NCI-H187 (cell line): ENCODE results near the gene MMP24OS.

ENCODE experiments used
- DNase-seq, 2 experiments: peaks; one replicate each; lab custom pipeline; 2025; lab: John Stamatoyannopoulos, UW

MMP24OS gene

DNA sequence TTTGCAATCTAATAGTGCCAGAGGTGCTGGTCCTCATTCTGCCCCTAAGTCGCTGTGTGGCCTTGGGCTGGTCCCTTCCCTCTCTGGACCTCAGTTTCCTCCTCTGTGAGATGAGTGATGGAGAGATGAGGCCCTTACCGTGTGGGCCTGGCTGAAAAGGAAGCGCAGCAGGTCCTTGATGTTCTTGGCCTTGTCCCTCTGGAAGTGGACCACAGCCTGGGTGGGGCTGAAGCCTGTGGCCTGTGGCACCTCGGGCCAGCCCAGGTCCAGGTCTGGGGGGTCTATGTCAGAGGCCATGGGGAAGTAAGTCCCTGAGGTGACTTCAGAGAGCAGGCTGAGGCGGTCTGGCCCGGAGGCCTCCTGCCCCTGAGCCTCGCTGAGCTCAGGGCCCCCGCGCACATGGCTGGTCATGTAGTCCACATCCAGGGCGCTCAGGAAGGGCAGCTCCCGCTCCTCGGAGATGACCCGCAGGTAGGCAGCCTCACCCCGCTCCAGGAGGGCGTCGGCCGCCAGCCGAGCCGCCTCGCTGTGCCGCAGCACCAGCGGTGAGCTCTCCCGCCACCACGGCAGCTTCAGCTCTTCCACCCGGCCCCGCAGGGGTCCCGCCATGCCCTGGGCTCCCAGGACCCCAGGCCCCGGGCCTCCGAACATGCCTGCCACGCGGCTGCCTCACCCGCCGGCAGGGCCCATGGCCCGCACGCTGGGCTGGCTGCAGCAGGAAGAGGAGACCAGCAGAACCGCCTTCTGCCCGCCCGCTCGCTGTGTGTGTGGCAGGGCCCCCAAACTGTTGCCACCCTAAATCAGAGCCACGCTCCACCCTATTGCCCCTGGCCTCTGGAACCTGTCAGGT is 14.0 kb upstream of the MMP24OS start, which contains the start of gene FAM83C:
Gene FAM83C (minus strand): TSS at position 772 of the 850 bp plus-strand sequence. CDS start 121 bp downstream, at position 651.
- DNase-seq: no peak

DNA sequence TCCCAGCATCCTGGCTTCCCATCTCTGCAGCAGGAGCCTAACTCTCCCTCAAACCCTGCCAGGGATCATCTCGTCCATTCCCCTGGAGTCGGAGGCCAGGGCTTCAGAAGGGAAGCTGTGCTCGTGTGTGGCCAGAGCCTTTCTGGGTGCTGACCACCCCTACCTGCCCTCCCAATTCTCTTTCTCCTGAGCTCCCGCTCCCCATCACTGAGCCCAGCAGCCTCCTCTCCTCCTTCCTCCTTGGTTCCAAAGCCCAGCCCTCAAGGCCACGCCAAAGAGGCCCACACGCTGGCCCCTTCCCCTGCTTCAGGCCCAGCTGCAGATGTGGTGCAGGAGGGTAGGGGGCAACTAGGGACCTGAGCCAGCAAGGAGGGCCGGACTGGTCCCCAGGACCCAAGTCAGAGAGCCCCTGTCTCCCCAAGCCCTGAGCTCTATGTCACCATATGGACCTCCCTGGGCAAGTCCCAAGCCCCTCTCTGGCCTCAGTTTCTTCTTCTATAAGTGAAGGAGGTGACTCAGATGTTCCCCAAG is 13.0 kb upstream of the MMP24OS start:
- DNase-seq: no peak

DNA sequence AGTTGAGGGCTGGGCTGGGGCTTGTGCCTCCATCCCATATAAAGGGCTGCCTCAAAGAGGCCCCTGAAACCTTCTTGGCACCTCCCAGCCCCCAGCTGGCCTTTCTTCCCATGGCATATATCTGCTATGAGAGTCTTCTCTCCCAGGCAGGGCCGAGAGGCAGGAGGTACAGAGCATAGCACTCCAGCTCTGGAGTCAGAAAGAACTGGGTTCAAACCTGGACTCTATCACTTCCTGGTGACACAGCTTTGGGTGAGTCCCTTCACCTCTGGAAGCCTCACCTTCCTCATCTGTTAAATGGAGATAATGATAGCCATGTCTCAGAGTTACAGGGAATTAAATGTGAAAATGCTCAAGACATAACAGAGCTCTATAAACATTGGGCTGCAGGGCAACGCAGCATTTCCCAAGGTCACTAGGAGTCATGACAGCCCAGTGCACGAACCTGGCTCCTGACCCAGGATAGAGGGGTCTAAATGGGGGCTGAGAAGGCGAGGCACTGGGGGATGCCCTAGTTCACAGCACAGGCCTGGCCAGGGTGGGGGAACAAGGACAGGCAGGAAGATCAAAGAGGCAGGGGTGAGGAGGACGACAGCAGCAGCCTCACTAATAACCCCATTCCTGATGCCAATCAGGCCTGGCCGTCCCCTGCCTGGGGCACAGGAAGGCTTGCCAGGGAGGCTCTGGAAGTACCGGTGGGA is 12.4 kb upstream of the MMP24OS start:
- DNase-seq: no peak

DNA sequence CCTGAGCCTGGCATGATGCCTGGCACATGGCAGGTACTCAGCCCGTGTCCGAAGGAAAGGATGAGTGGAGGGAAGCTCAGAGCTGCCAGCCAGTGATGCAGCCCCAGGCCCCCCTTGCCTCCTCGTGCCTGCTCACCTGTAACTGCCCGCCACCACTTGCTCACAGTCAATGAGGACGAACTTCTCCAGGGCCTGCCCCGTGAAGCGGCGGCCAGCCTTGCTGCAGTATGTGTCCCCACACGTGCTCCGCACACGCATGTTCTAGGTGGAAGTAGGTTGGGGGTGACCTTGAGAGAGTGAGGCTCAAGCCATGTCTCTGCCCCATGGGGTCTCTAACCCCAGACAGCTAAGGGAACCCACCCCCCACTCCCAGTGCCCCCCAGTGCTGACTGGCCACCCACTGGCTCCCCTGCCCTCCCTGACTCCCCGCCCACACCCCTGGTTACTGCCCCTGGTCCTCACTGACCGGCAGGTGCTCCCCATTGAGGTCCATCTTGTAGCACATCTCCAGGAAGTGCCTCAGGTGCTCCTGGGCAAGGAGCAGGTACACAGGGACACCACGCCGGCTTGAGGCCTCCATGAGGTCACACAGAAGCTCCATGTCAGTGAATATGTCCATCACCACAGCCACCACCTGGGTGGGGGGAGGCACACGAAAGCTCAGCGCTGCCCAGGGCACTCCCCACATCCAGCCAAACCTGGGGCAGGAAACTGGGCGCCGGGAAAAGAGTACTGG is 10.6 kb upstream of the MMP24OS start:
- DNase-seq: no peak

DNA sequence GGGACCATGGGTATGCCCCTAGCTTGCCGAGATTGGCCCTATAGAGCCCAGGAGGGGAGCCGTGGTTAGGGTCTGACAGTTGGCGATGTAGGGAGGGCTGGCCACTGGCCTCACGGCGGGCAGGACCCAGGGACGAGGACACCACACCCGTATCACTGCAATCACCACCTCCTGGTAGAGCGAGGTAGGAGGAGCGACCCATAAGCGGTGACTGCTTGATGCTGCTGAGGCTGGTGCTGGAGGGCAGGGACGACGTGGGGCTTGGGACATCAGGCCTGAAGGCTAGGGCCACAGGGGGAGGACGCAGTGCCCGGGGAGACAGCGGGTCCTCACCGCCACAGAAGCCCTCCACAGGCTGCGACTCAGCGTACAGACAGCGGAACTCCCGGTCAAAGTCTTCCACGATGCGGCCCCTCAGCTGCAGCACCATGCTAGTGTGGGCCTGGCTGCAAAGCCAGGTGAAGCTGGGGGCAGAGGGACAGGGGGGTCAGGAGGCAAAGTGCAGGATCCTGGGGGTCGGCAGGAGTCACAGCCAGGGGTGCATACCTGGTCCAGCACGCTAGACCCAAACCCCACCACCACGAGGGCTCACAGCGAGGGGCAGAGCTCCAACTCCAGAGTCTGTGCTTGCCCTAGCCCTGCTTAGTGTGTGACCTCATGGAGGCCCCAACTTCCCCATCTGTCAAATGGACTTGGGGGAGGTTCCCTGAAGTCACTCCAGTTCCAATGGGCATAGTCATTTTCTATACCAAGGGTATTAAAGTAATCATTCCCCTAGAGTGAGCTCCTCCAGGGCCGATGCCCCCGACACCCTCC is 9.8 kb upstream of the MMP24OS start:
- no peak for DNase-seq

DNA sequence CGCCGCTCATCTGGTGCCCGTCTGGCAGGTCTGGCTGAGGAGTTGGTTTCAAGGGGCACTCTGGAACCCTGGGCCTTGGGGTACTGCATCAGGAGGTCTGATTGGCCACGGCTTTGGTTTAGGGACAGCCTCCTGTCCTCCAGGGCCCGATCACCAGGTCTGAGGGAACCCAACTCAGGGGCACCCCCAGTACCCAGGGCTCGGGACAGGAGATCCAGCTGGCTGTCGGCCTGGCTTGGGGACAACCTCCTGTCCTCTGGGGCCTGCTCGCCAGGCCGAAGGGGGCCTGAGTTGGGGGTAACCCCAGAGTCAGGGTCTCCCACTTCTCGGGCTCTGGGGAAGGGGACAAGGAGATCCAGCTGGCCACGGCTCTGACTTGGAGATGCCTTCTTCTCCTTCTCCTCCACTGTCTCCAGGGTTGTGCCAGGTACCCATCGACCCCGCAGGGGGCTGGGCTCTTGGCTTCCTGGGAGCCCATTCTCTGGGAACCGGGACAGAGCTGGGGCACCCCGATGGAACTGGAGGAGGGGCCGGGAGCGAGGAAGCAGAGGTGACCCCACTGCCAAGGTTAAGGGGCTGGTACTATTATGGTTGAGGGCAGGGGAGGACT is 9.1 kb upstream of the MMP24OS start:
- no peak for DNase-seq

DNA sequence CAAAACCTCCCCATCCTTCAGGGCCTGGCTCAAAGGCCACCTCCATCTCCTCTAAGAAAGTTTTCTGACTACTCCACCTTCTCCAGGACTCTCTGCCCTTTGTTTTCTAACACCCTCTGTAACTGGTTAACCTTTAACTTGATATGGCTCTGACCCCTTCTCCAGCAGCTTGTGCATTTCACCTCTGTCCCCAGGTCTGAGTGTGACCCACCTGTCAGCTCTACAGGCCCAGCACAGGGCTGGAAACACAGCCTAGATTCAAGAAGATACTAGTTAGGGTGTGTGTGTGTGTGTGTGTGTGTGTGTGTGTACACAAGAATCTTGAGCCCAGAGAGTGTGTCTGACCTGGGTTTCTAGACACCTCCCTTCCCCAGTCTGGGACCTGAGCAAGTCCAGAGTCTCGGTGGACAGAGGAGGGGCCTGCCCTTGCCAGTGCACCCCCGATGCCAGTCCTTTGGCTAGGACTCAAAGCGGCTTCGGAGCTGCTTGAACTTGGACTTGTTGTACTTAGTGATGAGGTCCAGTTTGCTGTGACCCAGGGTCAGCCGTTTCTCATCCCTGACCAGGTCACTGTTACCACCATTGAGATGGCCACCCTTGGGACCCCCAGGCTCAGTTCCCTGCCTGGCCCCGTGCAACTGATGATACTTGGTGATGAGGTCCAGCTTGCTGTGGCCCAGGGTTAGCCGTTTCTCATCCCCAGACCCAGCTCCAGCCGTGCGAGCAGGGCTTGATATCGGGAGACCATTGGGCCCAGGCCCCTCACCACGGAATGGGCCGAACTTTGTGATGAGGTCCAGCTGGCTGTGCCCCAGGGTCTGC is 8.4 kb upstream of the MMP24OS start:
- DNase-seq: no peak

DNA sequence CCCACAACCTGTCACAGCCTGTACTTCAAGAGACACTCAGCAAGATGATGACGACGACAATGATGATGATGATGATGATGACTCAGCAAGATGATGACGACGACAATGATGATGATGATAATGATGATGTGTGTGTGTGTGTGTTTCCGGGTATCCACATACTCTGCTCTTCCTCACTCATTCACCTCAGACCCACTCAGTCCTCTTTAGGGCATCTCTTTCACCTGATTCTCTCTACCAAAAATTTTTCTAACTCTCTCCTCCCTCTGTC is 7.8 kb upstream of the MMP24OS start:
- DNase-seq: no peak

DNA sequence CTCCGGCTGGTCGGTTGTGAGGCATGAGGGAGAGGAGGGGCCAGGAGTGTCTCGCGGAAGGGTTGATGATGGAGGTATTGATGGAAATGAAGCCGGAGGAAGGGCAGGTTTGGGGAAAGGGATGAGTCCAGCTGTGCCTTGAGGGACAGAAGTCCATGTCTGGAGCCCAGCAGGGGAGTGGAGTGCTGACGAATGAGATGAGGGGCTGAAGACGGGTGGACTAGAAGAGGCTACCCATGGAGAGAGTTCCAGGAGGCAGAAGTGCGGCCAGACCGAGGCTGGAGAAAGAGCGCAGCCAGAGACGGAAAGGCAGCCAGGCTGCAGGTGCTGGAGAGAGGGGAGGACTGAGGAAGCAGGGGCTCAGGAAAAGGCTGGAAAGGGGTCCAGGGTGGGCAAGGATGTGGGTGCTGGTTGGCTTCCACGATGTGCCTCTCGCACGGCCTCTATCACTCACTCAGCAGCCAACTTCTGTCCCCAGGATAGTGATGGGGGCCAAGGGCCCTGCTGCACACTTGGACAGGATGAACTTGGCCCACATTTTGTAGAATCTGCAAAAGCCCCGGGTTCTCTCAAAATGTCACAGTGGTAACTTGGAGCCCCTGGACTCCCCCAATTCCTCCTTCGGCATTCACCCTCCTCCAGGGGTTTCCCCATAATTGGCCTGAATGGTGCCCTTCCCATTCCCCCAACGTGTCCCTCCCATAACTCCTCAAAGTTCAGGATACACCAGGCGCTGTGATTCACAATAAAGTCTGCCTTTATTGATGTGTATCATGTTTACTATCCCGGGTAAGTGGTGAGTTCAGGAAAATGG is 7.3 kb upstream of the MMP24OS start:
- DNase-seq: no peak

DNA sequence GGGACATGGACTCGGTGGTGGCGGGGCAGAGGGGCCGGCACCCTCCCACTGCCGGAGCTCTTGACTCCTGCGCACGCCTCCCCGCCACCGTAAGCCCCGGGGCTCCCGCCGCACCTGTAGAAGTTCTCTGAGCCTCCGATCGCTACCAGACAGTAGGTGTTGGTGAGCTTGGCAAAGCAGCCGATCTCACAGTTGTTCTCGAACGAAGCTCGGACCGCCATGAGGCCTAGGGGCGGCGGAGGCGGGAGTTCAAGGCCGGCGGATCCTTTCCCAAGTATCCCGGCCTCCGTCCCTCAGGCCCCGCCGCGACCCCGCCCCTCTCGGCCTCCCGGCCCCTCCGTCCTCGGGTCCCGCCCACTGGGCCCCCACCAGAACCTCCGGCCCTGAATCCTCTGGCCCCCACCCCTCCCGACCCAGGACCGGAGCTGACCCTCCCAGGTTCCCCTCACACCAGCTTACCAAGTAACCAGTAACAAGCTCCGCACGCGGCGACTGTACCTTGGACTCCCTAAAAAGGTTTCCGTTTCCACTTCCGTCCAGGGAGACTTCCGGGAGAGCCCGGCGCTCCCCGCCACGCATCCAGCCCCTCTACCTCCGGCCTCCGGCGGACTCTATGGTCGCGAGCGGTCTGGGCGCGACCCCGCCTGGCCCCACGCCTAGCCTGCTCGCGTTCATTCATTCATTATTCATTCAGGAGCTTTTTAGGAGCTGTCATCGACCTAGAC is 6.5 kb upstream of the MMP24OS start, which contains the start of gene EIF6:
Gene EIF6 (minus strand): TSS at position 506 of the 725 bp plus-strand sequence. CDS start 285 bp downstream, at position 221.
- DNase-seq: peak; percentile 40 to 74

DNA sequence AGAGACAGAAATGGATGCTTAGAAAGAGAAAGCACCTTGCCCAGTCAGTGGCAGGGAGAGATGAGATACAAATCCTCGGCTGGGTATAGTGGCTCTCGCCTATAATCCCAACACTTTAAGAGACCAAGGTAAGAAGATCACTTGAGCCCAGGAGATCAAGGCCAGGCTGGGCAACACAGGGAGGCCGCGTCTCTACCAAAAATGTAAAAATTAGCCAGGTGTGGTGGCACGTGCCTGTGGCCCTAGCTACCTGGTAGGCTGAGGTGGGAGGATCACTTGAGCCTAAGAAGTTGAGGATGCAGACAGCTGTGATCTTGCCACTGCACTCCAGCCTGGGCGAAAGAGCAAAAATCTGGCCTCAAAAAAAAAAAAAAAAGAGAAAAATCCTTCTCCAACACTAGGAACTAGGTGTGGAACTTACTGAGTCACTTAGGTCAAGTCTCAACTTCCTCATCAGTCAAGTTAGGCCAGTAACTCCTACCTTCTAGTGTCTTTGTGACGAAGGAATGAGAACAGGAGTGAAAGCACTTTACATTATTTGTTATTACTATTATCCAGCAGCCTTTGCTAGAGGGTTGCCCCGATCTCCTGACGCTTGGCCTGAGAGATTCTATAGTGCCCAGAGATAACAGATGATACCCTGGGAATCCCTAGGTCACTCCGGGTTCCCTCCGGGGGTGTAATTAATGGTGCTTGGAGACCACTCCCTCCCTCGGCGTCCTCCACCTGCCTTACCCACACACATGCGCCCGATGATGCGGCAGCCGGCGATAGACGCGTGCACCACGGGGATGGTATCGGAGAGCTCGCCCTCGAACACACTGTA is 5.7 kb upstream of the MMP24OS start:
- DNase-seq: no peak

DNA sequence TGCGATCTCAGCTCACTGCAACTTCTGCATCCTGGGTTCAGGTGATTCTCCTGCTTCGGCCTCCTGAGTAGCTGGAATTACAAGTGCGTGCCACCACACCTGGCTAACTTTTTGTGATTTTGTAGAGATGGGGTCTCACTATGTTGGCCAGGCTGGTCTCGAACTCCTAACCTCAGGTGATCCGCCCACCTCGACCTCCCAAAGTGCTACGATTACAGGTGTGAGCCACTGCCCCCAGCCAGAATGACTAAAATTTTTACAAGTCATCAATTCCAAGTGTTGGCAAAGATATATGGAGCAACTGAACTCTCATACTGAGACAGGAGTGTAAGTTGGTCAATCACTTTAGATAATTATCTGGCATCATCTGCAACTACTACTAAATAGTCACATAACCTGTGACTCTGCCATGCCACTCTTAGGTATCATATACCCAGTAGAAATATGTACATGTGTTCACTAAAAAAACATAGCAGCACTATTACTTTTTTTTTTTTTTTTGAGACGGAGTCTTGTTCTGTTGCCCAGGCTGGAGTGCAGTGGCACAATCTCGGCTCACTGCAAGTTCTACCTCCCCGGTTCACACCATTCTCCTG is 3.7 kb upstream of the MMP24OS start:
- DNase-seq: no peak

DNA sequence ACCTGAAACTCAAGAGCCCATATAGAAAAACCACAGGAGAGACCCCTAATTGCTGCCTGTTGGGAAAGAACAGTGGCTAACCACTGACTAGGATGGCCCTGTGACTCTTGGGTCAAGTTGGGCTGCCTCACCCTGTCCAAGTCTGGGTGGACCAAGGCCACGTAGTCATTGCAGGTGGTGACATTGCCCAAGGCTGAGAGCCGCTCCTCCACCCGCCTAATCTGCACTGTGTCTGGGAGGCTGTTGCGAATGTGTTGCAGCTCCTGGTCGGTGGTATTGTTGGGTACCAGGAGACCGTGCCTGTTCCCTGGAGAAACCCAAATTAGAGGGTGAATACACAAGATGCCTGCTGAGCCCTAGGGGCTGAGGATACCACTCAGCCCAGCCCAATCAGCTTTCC is 2.6 kb upstream of the MMP24OS start:
- no peak for DNase-seq

DNA sequence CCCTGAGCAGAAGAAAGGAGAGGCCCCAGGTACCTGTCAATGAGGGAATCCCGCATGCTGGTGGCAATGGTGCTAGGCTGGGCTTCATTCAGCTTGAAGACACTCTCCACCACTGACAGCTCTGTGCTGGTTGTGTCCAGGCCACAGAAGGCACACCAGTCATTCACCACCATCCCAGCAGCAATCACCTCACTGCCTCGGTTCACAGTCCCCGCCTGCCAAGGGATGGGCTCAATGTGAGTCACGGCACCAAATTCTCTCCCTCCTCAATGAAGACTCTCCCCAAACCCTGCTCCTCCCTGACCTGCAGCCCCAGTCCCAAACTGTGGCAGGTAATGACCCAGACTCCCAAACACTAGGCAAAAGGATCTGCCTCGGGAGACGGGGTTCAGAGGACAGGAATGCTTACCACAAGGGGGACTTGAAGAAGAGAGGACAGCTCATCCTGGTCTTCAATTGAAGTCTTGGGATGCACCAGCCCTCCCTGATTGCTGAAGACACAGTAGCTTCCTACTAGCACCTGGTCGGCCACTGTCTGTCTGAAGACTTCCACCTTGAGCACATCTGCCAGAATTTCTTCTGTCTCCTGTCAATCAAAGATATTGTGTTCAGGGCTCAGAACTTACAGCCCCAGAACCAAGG is 1.7 kb upstream of the MMP24OS start:
- no peak for DNase-seq

DNA sequence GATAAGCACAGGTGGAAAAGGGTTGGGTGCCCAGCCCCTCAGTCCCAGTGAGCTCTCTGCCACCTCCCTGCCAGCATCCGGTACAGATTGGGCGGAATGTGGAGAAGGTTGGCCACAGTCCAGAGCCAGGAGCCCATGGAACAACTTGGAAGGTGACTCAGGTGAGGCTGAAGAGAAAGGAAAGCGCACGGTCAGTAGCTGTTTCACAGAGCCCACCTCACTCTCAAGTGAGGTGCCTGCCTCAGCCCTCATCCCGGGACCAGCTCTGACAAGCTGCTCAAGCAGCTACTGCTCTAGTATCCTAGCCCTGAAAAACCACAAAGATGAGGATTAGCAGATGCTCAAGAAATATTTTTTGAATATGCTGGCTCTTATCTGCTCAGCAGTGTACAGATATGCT is 1.1 kb upstream of the MMP24OS start:
- no peak for DNase-seq

DNA sequence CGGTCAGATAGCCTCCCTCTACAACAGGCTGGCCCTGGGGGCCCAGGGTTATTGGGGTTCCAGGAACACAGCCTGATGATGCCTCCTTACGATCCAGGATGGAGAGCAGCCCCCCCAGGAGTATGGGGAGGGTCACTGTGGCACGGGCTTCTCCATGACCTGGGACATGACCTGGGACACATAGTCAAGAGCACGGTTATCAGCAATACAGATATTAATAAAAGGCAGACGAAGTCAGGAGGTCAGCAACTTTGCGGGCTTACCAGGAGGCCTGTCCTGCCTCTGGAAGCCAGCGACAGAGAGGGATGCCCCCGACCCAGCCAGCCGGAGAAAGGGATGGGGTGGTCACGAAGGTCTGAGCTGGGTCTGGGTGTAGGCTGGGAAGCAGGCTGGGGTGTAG is 795 bp downstream of the MMP24OS start:
- DNase-seq: no peak

DNA sequence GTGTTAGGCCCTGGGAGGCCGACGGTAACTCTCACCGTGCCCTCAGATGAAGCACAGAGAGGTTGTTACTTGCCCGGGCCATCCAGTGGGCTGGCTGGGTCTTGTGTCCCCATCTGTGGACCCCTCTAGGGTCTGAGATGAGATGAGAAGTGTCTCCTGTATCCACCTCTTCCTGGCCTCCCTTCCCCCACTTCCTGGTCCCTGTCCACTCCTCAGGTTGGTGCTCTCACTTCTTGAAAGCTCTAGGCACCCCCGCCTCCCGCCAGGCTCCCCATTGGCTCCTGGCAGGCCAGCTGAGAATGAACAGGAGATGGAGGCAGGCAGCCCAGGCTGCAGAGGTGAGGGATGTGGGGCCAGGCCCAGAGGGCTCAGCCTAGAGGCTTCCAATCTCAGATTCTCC is 1.5 kb downstream of the MMP24OS start:
- DNase-seq: no peak
